Measurements from ENCODE around the gene ATP13A2.

Gene ATP13A2

GRCh38 chr1:17033481-17033880 is 21.8 kb upstream of the ATP13A2 start:
- H2AFZ ChIP-seq: no peak overlapping the region
- no peaks in the 10 kb centered on the region for H3K79me2 ChIP-seq
- H3K36me3 ChIP-seq (ENCODE audit: control insufficient read depth, insufficient read depth, low read length): no peaks in the 10 kb centered on the region
- no peak overlapping the region for H3K9ac ChIP-seq
- no peak overlapping the region for H3K4me2 ChIP-seq (ENCODE audit: low read length)
- H3K27ac ChIP-seq: no peak overlapping the region
- peaks cover under 1% of the 10 kb centered on the region for H3K4me1 ChIP-seq
- H3K4me3 ChIP-seq (ENCODE audit: low read depth, low read length): no peak overlapping the region
- no peaks in the 10 kb centered on the region for H3K27me3 ChIP-seq (ENCODE audit: control insufficient read depth, insufficient read depth, low read length)
- TF ChIP-seq CTCF (IDR thresholded peaks at IDR 0.05): no peak
- H3K9me3 ChIP-seq (ENCODE audit: control insufficient read depth, low read length): no peaks in the 10 kb centered on the region

DNA sequence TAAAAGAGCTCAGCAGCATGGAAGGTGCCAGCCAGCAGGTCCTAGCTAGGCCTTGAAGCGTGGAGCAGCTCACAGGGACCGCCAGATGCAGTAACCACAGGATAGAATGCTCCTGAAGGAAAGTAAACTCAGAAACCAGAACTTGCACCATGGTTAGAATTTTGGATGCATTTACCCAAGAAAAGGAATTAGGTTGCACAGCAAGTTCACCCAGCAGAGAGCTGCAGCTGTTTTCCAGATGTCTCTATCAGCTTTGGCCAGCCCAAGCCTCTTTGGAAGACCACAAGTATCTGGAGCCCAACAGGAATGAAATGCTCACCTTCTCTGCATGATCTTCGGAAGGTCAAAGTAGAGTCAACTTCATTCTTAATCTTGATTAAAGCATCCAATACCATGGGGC is 21.0 kb upstream of the ATP13A2 start:
- H3K36me3 ChIP-seq (ENCODE audit: control insufficient read depth, insufficient read depth, low read length): no peaks in the 10 kb centered on the region
- no peak for TF ChIP-seq CTCF (IDR thresholded peaks at IDR 0.05)

GRCh38 chr1:17031436-17031835 is 19.7 kb upstream of the ATP13A2 start:
- Histone ChIP-seq H3K27me3 (ENCODE audit: control insufficient read depth, insufficient read depth, low read length) (no peaks in the 10 kb centered on the region), H3K9me3 (ENCODE audit: control insufficient read depth, low read length) (no peaks in the 10 kb centered on the region), H2AFZ (no peak overlapping the region), H3K4me2 (ENCODE audit: low read length) (no peak overlapping the region), H3K9ac (no peak overlapping the region), H3K79me2 (no peaks in the 10 kb centered on the region), H3K36me3 (ENCODE audit: control insufficient read depth, insufficient read depth, low read length) (no peaks in the 10 kb centered on the region), H3K4me3 (ENCODE audit: low read depth, low read length) (no peak overlapping the region), H3K27ac (no peak overlapping the region), H3K4me1 (peaks cover 5% of the 10 kb centered on the region)
- no peak for TF ChIP-seq CTCF (IDR thresholded peaks at IDR 0.05)

More for the DNA sequence above, 21.0 kb upstream of the ATP13A2 start:
- Histone ChIP-seq H3K9ac (no peak overlapping the region), H3K27ac (no peak overlapping the region), H3K79me2 (no peaks in the 10 kb centered on the region), H3K4me3 (ENCODE audit: low read depth, low read length) (no peak overlapping the region), H2AFZ (no peak overlapping the region), H3K27me3 (ENCODE audit: control insufficient read depth, insufficient read depth, low read length) (no peaks in the 10 kb centered on the region), H3K9me3 (ENCODE audit: control insufficient read depth, low read length) (no peaks in the 10 kb centered on the region), H3K4me2 (ENCODE audit: low read length) (no peak overlapping the region), H3K4me1 (peaks cover 5% of the 10 kb centered on the region)

GRCh38 chr1:17030206-17030605 is 18.5 kb upstream of the ATP13A2 start:
- Histone ChIP-seq H3K27me3 (ENCODE audit: control insufficient read depth, insufficient read depth, low read length) (no peaks in the 10 kb centered on the region), H3K9me3 (ENCODE audit: control insufficient read depth, low read length) (no peaks in the 10 kb centered on the region), H3K9ac (no peak overlapping the region), H3K4me2 (ENCODE audit: low read length) (no peak overlapping the region), H3K36me3 (ENCODE audit: control insufficient read depth, insufficient read depth, low read length) (no peaks in the 10 kb centered on the region), H2AFZ (no peak overlapping the region), H3K79me2 (no peaks in the 10 kb centered on the region), H3K4me1 (peaks cover 5% of the 10 kb centered on the region), H3K27ac (no peak overlapping the region), H3K4me3 (ENCODE audit: low read depth, low read length) (no peak overlapping the region)
- no peak for TF ChIP-seq CTCF (IDR thresholded peaks at IDR 0.05)

DNA sequence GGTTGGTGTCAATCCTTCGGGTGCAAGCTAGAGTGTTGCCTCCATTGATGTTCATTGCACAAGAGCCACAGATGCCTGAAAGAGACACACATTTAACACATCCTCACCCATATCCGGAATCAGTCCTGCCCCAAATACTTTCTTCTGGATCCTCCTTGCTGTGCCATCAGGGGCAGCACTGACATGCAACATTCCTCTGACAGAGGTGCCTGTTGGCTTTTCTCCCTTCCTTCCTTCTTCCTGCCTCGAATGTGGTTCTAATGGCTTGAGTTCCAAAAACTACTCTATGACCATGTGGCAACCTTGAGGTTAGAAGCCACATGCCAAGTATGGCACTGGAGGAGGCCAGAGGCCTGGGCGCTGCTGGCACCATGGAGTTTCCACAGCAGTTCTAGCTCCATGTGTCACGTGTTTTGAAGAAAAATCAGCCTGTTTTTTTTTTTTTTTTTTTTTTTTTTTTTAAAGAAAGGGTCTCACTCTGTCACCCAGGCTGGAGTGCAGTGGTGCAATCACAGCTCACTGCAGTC is 17.0 kb upstream of the ATP13A2 start:
- no peak overlapping the region for H2AFZ ChIP-seq
- no peak overlapping the region for H3K27ac ChIP-seq
- no peaks in the 10 kb centered on the region for H3K27me3 ChIP-seq (ENCODE audit: control insufficient read depth, insufficient read depth, low read length)
- no peaks in the 10 kb centered on the region for H3K79me2 ChIP-seq
- no peak overlapping the region for H3K4me2 ChIP-seq (ENCODE audit: low read length)
- H3K4me3 ChIP-seq (ENCODE audit: low read depth, low read length): no peak overlapping the region
- no peak for TF ChIP-seq CTCF (IDR thresholded peaks at IDR 0.05)
- H3K36me3 ChIP-seq (ENCODE audit: control insufficient read depth, insufficient read depth, low read length): no peaks in the 10 kb centered on the region
- no peak overlapping the region for H3K9ac ChIP-seq
- H3K4me1 ChIP-seq: peaks cover 5% of the 10 kb centered on the region
- no peaks in the 10 kb centered on the region for H3K9me3 ChIP-seq (ENCODE audit: control insufficient read depth, low read length)
